Measurements from ENCODE around the gene PLGRKT.

The PLGRKT gene

GRCh38 chr9:5375091-5375490 is 62.6 kb downstream of the PLGRKT start:
- no peak overlapping the region for H3K9ac ChIP-seq (ENCODE audit: insufficient read length, low read depth)
- no peak for TF ChIP-seq ZNF274 (IDR thresholded peaks at IDR 0.05; ENCODE audit: low read depth, low read length)
- no peak for TF ChIP-seq SUZ12 (IDR thresholded peaks at IDR 0.05; ENCODE audit: extremely low read depth, insufficient read depth, insufficient read length)
- DNase-seq (ENCODE audit: low read depth, low spot score) = no peak
- no peaks in the 10 kb centered on the region for H3K9me3 ChIP-seq (ENCODE audit: insufficient read depth, low read length)
- H3K27me3 ChIP-seq (ENCODE audit: insufficient read depth, insufficient read length) = no peaks in the 10 kb centered on the region
- H3K36me3 ChIP-seq (ENCODE audit: insufficient read depth, insufficient read length, low read length) = no peaks in the 10 kb centered on the region
- no peaks in the 10 kb centered on the region for H3K4me1 ChIP-seq (ENCODE audit: insufficient read depth, insufficient read length)
- H3K4me3 ChIP-seq (ENCODE audit: insufficient read length, low read depth) = no peak overlapping the region

GRCh38 chr9:5364294-5365024 is 73.3 kb downstream of the PLGRKT start:
- Histone ChIP-seq H3K4me3 (ENCODE audit: insufficient read length, low read depth) (no peak overlapping the region), H3K27me3 (ENCODE audit: insufficient read depth, insufficient read length) (no peaks in the 10 kb centered on the region), H3K9me3 (ENCODE audit: insufficient read depth, low read length) (no peaks in the 10 kb centered on the region), H3K36me3 (ENCODE audit: insufficient read depth, insufficient read length, low read length) (no peaks in the 10 kb centered on the region), H3K4me1 (ENCODE audit: insufficient read depth, insufficient read length) (no peaks in the 10 kb centered on the region), H3K9ac (ENCODE audit: insufficient read length, low read depth) (no peak overlapping the region)
- DNase-seq (ENCODE audit: low read depth, low spot score) = no peak
- no peak for TF ChIP-seq YY1 (IDR thresholded peaks at IDR 0.05; ENCODE audit: insufficient read depth, insufficient read length)
- TF ChIP-seq ZNF274 (IDR thresholded peaks at IDR 0.05; ENCODE audit: low read depth, low read length) = no peak
- TF ChIP-seq SUZ12 (IDR thresholded peaks at IDR 0.05; ENCODE audit: extremely low read depth, insufficient read depth, insufficient read length) = no peak

GRCh38 chr9:5361326-5362010 is 76.3 kb downstream of the PLGRKT start:
- Histone ChIP-seq H3K9me3 (ENCODE audit: insufficient read depth, low read length) (peaks cover 4% of the 10 kb centered on the region; the same call in 1 of the 2 replicates), H3K9ac (ENCODE audit: insufficient read length, low read depth) (no peak overlapping the region), H3K27me3 (ENCODE audit: insufficient read depth, insufficient read length) (no peaks in the 10 kb centered on the region), H3K4me3 (ENCODE audit: insufficient read length, low read depth) (no peak overlapping the region), H3K4me1 (ENCODE audit: insufficient read depth, insufficient read length) (no peaks in the 10 kb centered on the region), H3K36me3 (ENCODE audit: insufficient read depth, insufficient read length, low read length) (no peaks in the 10 kb centered on the region)
- no peak for TF ChIP-seq ZNF274 (IDR thresholded peaks at IDR 0.05; ENCODE audit: low read depth, low read length)
- no peak for TF ChIP-seq SUZ12 (IDR thresholded peaks at IDR 0.05; ENCODE audit: extremely low read depth, insufficient read depth, insufficient read length)
- no peak for TF ChIP-seq YY1 (IDR thresholded peaks at IDR 0.05; ENCODE audit: insufficient read depth, insufficient read length)
- DNase-seq (ENCODE audit: low read depth, low spot score) = peak; percentile 3

GRCh38 chr9:5360341-5360740 is 77.4 kb downstream of the PLGRKT start:
- Histone ChIP-seq H3K4me3 (ENCODE audit: insufficient read length, low read depth) (no peak overlapping the region), H3K27me3 (ENCODE audit: insufficient read depth, insufficient read length) (no peaks in the 10 kb centered on the region), H3K9ac (ENCODE audit: insufficient read length, low read depth) (no peak overlapping the region), H3K4me1 (ENCODE audit: insufficient read depth, insufficient read length) (no peaks in the 10 kb centered on the region), H3K9me3 (ENCODE audit: insufficient read depth, low read length) (peaks cover 4% of the 10 kb centered on the region; the same call in 1 of the 2 replicates), H3K36me3 (ENCODE audit: insufficient read depth, insufficient read length, low read length) (no peaks in the 10 kb centered on the region)
- DNase-seq (ENCODE audit: low read depth, low spot score) = no peak
- TF ChIP-seq YY1 (IDR thresholded peaks at IDR 0.05; ENCODE audit: insufficient read depth, insufficient read length) = no peak
- no peak for TF ChIP-seq ZNF274 (IDR thresholded peaks at IDR 0.05; ENCODE audit: low read depth, low read length)
- no peak for TF ChIP-seq SUZ12 (IDR thresholded peaks at IDR 0.05; ENCODE audit: extremely low read depth, insufficient read depth, insufficient read length)

GRCh38 chr9:5357431-5358105 is 80.2 kb downstream of the PLGRKT start:
- H3K27me3 ChIP-seq (ENCODE audit: insufficient read depth, insufficient read length) = no peaks in the 10 kb centered on the region
- H3K4me3 ChIP-seq (ENCODE audit: insufficient read length, low read depth) = no peak overlapping the region
- DNase-seq (ENCODE audit: low read depth, low spot score) = no peak
- H3K9me3 ChIP-seq (ENCODE audit: insufficient read depth, low read length) = peaks cover 4% of the 10 kb centered on the region; the same call in 1 of the 2 replicates
- no peak overlapping the region for H3K9ac ChIP-seq (ENCODE audit: insufficient read length, low read depth)
- H3K4me1 ChIP-seq (ENCODE audit: insufficient read depth, insufficient read length) = no peaks in the 10 kb centered on the region
- no peak for TF ChIP-seq YY1 (IDR thresholded peaks at IDR 0.05; ENCODE audit: insufficient read depth, insufficient read length)
- no peak for TF ChIP-seq SUZ12 (IDR thresholded peaks at IDR 0.05; ENCODE audit: extremely low read depth, insufficient read depth, insufficient read length)
- TF ChIP-seq ZNF274 (IDR thresholded peaks at IDR 0.05; ENCODE audit: low read depth, low read length) = no peak
- H3K36me3 ChIP-seq (ENCODE audit: insufficient read depth, insufficient read length, low read length) = no peaks in the 10 kb centered on the region

GRCh38 chr9:5355817-5356216 is 81.9 kb downstream of the PLGRKT start:
- Histone ChIP-seq H3K36me3 (ENCODE audit: insufficient read depth, insufficient read length, low read length) (no peaks in the 10 kb centered on the region), H3K27me3 (ENCODE audit: insufficient read depth, insufficient read length) (no peaks in the 10 kb centered on the region), H3K4me1 (ENCODE audit: insufficient read depth, insufficient read length) (no peaks in the 10 kb centered on the region), H3K4me3 (ENCODE audit: insufficient read length, low read depth) (no peak overlapping the region), H3K9ac (ENCODE audit: insufficient read length, low read depth) (no peak overlapping the region), H3K9me3 (ENCODE audit: insufficient read depth, low read length) (peaks cover 4% of the 10 kb centered on the region; the same call in 1 of the 2 replicates)
- no peak for DNase-seq (ENCODE audit: low read depth, low spot score)
- TF ChIP-seq ZNF274 (IDR thresholded peaks at IDR 0.05; ENCODE audit: low read depth, low read length) (no peak), SUZ12 (IDR thresholded peaks at IDR 0.05; ENCODE audit: extremely low read depth, insufficient read depth, insufficient read length) (no peak), YY1 (IDR thresholded peaks at IDR 0.05; ENCODE audit: insufficient read depth, insufficient read length) (no peak)

GRCh38 chr9:5355226-5355625 is 82.5 kb downstream of the PLGRKT start:
- TF ChIP-seq YY1 (IDR thresholded peaks at IDR 0.05; ENCODE audit: insufficient read depth, insufficient read length) = no peak
- no peak for TF ChIP-seq ZNF274 (IDR thresholded peaks at IDR 0.05; ENCODE audit: low read depth, low read length)
- TF ChIP-seq SUZ12 (IDR thresholded peaks at IDR 0.05; ENCODE audit: extremely low read depth, insufficient read depth, insufficient read length) = no peak
- H3K9me3 ChIP-seq (ENCODE audit: insufficient read depth, low read length) = peaks cover 4% of the 10 kb centered on the region; the same call in 1 of the 2 replicates
- DNase-seq (ENCODE audit: low read depth, low spot score) = no peak

More at GRCh38 chr9:5355226-5355625, 82.5 kb downstream of the PLGRKT start:
- no peaks in the 10 kb centered on the region for H3K27me3 ChIP-seq (ENCODE audit: insufficient read depth, insufficient read length)
- H3K9ac ChIP-seq (ENCODE audit: insufficient read length, low read depth) = no peak overlapping the region
- no peaks in the 10 kb centered on the region for H3K36me3 ChIP-seq (ENCODE audit: insufficient read depth, insufficient read length, low read length)
- no peaks in the 10 kb centered on the region for H3K4me1 ChIP-seq (ENCODE audit: insufficient read depth, insufficient read length)
- no peak overlapping the region for H3K4me3 ChIP-seq (ENCODE audit: insufficient read length, low read depth)

Data from NT2/D1 (cell line).